ENCODE data around the gene TSPAN10. TPM values are rescaled to one million over a fixed set of nuclear protein-coding genes. Genes with fewer than 3 reads are reported as not detected.

TSPAN10 gene
- total and polyA plus RNA-seq, 2 of the 13 experiments (the other 11 are each of a cell fraction or from before 2014, with no cell fraction given): 0.54 to 0.75 TPM

GRCh38 chr17:81676906-81677305 is 39.9 kb downstream of the TSPAN10 start:
- no peaks in the 10 kb centered on the region for H3K9me3 ChIP-seq (ENCODE audit: low read length)
- TF ChIP-seq ZNF83 (CRISPR knock-in tag; IDR thresholded peaks at IDR 0.05; ENCODE audit: borderline replicate concordance) (no peak), ZNF362 (CRISPR knock-in tag; IDR thresholded peaks at IDR 0.05; ENCODE audit: borderline replicate concordance) (no peak), REL (CRISPR knock-in tag; conservative IDR thresholded peaks at IDR 0.05) (no peak), RXRB (CRISPR knock-in tag; IDR thresholded peaks at IDR 0.05; ENCODE audit: borderline replicate concordance) (no peak), ZNF180 (CRISPR knock-in tag; IDR thresholded peaks at IDR 0.05; ENCODE audit: borderline replicate concordance, low read depth) (no peak), PBX2 (CRISPR knock-in tag; IDR thresholded peaks at IDR 0.05) (no peak), AGO2 (optimal IDR thresholded peaks at IDR 0.05; ENCODE audit: low read depth, low read length) (peak; percentile 72), ELK4 (CRISPR knock-in tag; IDR thresholded peaks at IDR 0.05; ENCODE audit: borderline replicate concordance) (no peak), ZFYVE20 (CRISPR knock-in tag; IDR thresholded peaks at IDR 0.05; ENCODE audit: borderline replicate concordance, low read depth) (no peak), CREM (IDR thresholded peaks at IDR 0.05) (no peak), CREM (CRISPR knock-in tag; IDR thresholded peaks at IDR 0.05) (no peak), NFIC (IDR thresholded peaks at IDR 0.05; ENCODE audit: low read length) (no peak), BORCS8-MEF2B (CRISPR knock-in tag; IDR thresholded peaks at IDR 0.05) (no peak), MAFF (IDR thresholded peaks at IDR 0.05; ENCODE audit: low read depth, low read length) (no peak), ZNF382 (CRISPR knock-in tag; IDR thresholded peaks at IDR 0.05; ENCODE audit: borderline replicate concordance) (no peak), RARA (CRISPR knock-in tag; IDR thresholded peaks at IDR 0.05) (no peak), ZNF629 (CRISPR knock-in tag; conservative IDR thresholded peaks at IDR 0.05) (no peak), THAP8 (CRISPR knock-in tag; IDR thresholded peaks at IDR 0.05; ENCODE audit: borderline replicate concordance) (no peak), NCOA5 (CRISPR knock-in tag; IDR thresholded peaks at IDR 0.05) (no peak), HNRNPL (IDR thresholded peaks at IDR 0.05; ENCODE audit: low read depth, low read length) (0 out of 2 replicates have a peak, but pooled peaks have one; percentile 10), ZNF547 (CRISPR knock-in tag; IDR thresholded peaks at IDR 0.05) (no peak), POLR2A (IDR thresholded peaks at IDR 0.05; ENCODE audit: insufficient read depth in 1 of 2, low read depth in 2 of 2, low read length in 2 of 2) (0 out of 4 replicates have a peak, but pooled peaks of 1 of the 2 experiments have one; percentile 26), CERS6 (CRISPR knock-in tag; IDR thresholded peaks at IDR 0.05) (no peak)
- no peak overlapping the region for H3K4me2 ChIP-seq (ENCODE audit: low read depth, low read length)
- peaks cover 24% of the 10 kb centered on the region for H3K4me1 ChIP-seq (ENCODE audit: insufficient read depth, low read length)
- in situ Hi-C loops (cut with HindIII; ENCODE audit: extremely low pct_ligation_motif_present, low pct_unique_long_range_greater_than_20kb): no loop called here
- H3K36me3 ChIP-seq (replicated peaks in 1 of 2; ENCODE audit: control insufficient read depth in 1 of 2, insufficient read depth in 2 of 2, low read length in 2 of 2): peaks cover 19 to 25% of the 10 kb centered on the region in 2 experiments; a peak in 4 of 5 replicates
- DNase-seq (ENCODE audit: low spot score): no peak
- H3K79me2 ChIP-seq (ENCODE audit: insufficient read depth, low read length): no peaks in the 10 kb centered on the region
- no peak for FAIRE-seq
- intact Hi-C loops (cut with micrococcal nuclease; ENCODE audit: unreplicated experiment): no loop called here
- no peak overlapping the region for H3K9ac ChIP-seq (ENCODE audit: insufficient read depth, low read depth, low read length)
- CTCF ChIA-PET (ENCODE audit: low intra/inter-chr PET ratio, low total read pairs): no interaction called here
- no peaks in the 10 kb centered on the region for H3K27me3 ChIP-seq (ENCODE audit: control insufficient read depth in 1 of 2, insufficient read depth in 2 of 2, low read length in 2 of 2)
- H2AFZ ChIP-seq (ENCODE audit: low read length): no peak overlapping the region
- WGBS (ENCODE audit: low lambda C conversion rate): 85% methylated on average over 12 of the region's 17 CpGs
- ATAC-seq: peak; percentile 17
- H3K4me3 ChIP-seq (replicated peaks in 1 of 3; ENCODE audit: insufficient read depth in 1 of 3, low read depth in 2 of 3, low read length in 3 of 3): no peak overlapping the region
- no peaks in the 10 kb centered on the region for H4K20me1 ChIP-seq (ENCODE audit: insufficient read depth, low read length)
- H3K27ac ChIP-seq (ENCODE audit: extremely low read length, insufficient read depth, low read length): no peak overlapping the region
- BruUV-seq (replicated peaks): no TSS peak
- POLR2A ChIA-PET: interaction anchor here (3.8 kb wide), 1 partner anchor 26 kb away, joined by 13 read pairs; the partner anchor contains the start of gene MRPL12

Data from HepG2 (cell line).